ENCODE measurements around the gene ADAM12.

Gene ADAM12

DNA sequence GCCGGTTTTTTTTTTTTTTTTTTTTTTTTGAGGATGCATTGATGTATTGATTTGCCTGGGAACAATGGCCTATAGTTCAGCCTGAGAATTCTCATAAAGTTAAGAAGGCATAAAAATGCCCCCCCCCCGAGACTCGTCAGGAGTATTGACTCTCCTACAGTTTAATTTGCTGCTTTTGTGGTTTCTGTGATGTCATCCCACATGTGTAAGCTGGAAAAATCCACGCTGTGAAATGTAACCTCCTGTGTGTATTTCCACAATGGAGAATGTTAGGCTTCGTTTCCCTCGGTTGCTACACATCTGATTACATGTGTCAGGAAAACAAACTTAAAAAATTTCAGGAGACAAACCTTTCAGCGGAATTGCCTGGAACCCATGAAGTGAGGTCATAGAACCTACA is 374.0 kb downstream of the ADAM12 start:
- FAIRE-seq (no peak), DNase-seq (ENCODE audit: extremely low spot score, insufficient read length, low read depth) (no peak)

DNA sequence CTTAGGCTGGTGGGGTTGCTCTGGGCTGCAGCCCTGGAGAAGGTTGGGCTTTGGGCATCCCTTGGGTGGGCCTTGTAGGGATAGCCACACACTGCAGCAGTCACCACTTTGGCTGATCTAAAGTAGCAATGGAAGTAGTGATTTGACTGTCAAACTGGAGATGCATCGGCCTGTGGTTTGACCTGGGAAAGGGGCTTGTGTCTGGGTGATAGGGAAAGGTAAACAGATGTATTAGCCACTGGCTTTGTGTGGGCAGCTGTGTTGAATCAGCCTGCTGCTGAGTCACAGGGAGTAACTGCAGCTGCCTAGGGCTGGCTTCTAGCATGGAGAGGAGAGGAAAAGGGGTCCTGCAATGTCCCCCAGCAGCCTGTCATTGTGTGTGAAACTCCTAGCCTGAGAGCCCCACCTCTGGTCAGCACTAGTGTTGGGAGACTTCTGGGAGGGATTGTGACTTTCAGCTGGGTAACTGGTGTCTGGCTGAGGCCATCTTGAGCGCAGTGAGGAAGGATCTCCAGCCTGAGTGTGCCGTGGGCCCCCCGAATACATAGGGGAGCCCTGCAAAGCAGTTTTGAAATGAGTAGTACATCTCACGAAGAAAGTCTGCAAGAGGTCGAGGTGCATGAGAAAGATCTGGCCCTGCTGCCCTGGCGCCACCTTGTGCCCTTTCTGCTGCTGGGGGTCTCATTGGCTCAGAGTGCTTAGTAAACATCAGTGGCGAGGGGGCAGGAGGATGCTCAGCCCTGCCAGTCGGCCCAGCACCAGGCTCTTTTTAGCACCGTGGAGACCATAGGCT is 374.6 kb downstream of the ADAM12 start:
- FAIRE-seq (no peak), DNase-seq (ENCODE audit: extremely low spot score, insufficient read length, low read depth) (no peak)

DNA sequence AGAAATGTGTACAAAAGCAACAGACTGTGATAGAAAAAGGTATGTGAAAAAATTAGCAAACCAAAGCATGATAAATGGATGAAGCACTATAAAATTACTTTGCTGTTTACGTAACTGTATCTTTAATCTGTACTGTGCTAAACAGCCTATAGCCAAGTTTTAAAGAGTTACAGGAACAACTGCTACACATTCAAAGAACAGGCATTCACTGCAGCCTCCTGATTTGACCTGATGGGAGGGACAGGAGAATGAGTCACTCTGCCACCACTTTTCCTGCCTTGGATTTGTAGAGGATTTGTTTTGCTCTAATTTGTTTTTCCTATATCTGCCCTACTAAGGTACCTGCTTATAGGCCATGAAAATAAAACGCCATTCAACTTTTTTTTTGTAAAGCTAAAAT is 375.8 kb downstream of the ADAM12 start:
- DNase-seq (ENCODE audit: extremely low spot score, insufficient read length, low read depth) (no peak), FAIRE-seq (no peak)

GRCh38 chr10:126011995-126012394 is 376.3 kb downstream of the ADAM12 start:
- FAIRE-seq, result no peak
- no peak for DNase-seq (ENCODE audit: extremely low spot score, insufficient read length, low read depth)

GRCh38 chr10:126009650-126010049 is 378.6 kb downstream of the ADAM12 start:
- DNase-seq (ENCODE audit: extremely low spot score, insufficient read length, low read depth) (no peak), FAIRE-seq (no peak)

GRCh38 chr10:126006906-126007305 is 381.4 kb downstream of the ADAM12 start:
- no peak for FAIRE-seq
- DNase-seq (ENCODE audit: extremely low spot score, insufficient read length, low read depth), result no peak

- FAIRE-seq (no peak), DNase-seq (ENCODE audit: extremely low spot score, insufficient read length, low read depth) (no peak)
These were observed 382.0 kb downstream of the ADAM12 start for GRCh38 chr10:126006264-126006663.

GRCh38 chr10:126004752-126005151 is 383.5 kb downstream of the ADAM12 start:
- FAIRE-seq, result no peak
- DNase-seq (ENCODE audit: extremely low spot score, insufficient read length, low read depth), result no peak

DNA sequence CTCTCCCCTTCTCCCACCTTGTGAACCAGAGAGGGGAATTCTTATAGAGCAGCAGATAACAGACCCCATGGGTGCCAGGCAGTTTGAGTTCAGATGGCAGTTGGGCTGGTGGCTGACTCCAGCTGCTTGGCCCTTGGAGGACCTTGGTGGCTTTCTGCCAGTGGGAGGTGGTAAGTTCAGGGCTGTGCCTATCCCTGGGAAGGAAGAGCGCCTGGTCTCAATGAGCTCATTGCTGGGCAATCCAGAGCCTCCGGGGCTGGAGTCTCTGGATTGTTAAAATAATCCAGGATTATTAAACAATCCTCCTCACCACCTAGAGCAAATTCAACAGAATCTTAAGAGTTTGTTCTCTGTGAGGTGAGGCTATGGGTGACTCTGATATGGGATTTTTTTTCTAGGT is 386.7 kb downstream of the ADAM12 start:
- FAIRE-seq (no peak), DNase-seq (ENCODE audit: extremely low spot score, insufficient read length, low read depth) (no peak)

DNA sequence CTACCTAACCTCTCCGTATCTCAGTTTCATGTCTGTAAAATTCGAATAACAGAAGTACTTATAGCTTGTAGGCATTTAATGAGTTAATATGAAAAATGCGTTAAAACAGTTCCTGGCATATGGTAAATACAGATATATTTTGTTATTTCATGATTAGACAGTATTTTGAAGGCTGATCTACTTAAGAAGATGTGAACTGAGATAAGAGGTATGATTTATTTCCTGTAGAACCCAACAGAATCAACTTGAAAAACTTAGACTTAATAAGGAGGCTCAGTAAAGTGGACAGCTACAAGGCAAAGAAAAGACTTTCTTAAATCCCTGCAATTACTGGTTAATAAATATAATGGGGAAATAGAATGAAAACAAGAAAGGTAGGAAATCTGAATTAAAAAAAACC is 388.6 kb downstream of the ADAM12 start:
- no peak for FAIRE-seq

DNA sequence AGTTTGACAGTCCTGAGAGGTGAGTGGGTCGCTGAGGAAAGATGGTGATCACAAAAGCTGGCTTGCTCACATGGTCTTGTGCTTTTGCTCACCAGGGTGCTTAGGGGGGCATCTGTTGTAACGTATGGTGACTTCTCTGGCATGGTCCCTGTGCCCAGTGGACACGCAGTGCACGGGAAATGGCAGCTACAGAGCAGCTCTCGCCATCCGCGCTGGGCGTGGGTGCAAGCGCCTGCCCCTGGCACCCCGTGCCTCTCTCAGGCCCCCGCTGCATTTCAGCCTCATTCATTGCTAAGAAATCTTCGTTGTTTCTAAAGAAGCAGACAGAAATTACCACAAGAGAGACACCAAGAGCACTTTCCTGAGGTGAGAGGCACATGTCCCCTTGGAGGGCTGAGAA is 390.7 kb downstream of the ADAM12 start:
- FAIRE-seq, result no peak

More for the DNA sequence above, 388.6 kb downstream of the ADAM12 start:
- no peak for DNase-seq (ENCODE audit: extremely low spot score, insufficient read length, low read depth)

GRCh38 chr10:125995726-125996304 is 392.5 kb downstream of the ADAM12 start:
- DNase-seq (ENCODE audit: extremely low spot score, insufficient read length, low read depth) (no peak), FAIRE-seq (no peak)

More for the DNA sequence above, 390.7 kb downstream of the ADAM12 start:
- no peak for DNase-seq (ENCODE audit: extremely low spot score, insufficient read length, low read depth)

GRCh38 chr10:125994601-125995000 is 393.7 kb downstream of the ADAM12 start:
- FAIRE-seq, result no peak

GRCh38 chr10:125992254-125992653 is 396.0 kb downstream of the ADAM12 start:
- FAIRE-seq (no peak), DNase-seq (ENCODE audit: extremely low spot score, insufficient read length, low read depth) (no peak)

More at GRCh38 chr10:125994601-125995000, 393.7 kb downstream of the ADAM12 start:
- DNase-seq (ENCODE audit: extremely low spot score, insufficient read length, low read depth), result no peak

GRCh38 chr10:125991392-125991791 is 396.9 kb downstream of the ADAM12 start:
- no peak for FAIRE-seq
- DNase-seq (ENCODE audit: extremely low spot score, insufficient read length, low read depth), result no peak

DNA sequence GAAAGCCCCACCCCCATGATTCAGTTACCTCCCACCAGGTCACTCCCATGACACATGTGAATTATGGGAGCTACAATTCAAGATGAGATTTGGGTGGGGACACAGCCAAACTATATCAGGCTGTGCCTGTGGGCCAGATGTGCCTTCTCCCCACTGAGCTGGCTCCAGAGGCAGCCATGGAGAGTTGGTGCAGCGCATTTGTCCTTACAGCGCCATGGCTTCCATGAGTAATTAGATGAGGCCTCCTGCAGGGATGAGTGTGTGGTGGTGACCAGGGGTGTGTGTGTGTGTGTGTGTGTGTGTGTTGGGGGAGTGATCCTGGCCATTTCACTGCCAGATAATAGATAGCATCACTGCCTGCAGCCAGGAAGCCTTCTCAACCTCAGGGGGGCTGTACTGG is 397.3 kb downstream of the ADAM12 start:
- FAIRE-seq, result no peak
- DNase-seq (ENCODE audit: extremely low spot score, insufficient read length, low read depth), result no peak

GRCh38 chr10:125989791-125990190 is 398.5 kb downstream of the ADAM12 start:
- no peak for DNase-seq (ENCODE audit: extremely low spot score, insufficient read length, low read depth)
- FAIRE-seq, result no peak

DNA sequence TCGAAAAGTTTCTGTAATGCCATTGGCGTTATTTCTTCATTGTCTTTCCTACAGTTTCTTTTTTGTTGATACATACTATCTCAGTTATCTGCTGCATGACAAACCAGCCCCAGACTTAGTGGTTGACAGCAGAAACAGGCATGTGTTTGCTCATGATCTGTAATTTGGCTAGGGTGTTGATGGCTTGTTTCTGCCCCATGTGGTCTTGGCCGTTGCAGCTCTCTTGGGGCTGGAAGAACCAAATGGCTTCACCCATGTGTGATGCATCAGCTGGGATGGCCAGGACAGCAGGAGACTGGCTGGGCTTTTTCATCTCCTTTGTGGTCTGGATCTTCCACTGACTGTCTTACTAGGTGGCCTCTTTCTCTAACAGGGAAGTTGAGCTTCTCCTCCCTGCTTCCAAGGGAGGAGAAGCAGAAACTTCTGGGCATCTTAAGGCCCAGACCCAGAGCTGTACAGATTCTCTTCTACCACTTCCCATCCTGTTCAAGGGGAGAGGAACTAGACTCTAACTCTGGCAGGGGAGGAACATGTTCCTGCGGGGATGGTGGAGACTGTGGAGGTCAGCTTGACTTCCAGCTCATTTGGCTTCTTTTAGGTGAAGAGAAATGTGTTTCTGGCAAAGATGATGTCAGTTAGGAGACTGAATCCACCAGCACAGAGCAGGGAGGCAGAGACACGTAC is 402.6 kb downstream of the ADAM12 start:
- DNase-seq (ENCODE audit: extremely low spot score, insufficient read length, low read depth), result no peak
- FAIRE-seq, result no peak

GRCh38 chr10:125984865-125985495 is 403.3 kb downstream of the ADAM12 start:
- no peak for DNase-seq (ENCODE audit: extremely low spot score, insufficient read length, low read depth)
- FAIRE-seq, result no peak

- FAIRE-seq (no peak), DNase-seq (ENCODE audit: extremely low spot score, insufficient read length, low read depth) (no peak)
These were observed 403.9 kb downstream of the ADAM12 start for GRCh38 chr10:125984346-125984745.

DNA sequence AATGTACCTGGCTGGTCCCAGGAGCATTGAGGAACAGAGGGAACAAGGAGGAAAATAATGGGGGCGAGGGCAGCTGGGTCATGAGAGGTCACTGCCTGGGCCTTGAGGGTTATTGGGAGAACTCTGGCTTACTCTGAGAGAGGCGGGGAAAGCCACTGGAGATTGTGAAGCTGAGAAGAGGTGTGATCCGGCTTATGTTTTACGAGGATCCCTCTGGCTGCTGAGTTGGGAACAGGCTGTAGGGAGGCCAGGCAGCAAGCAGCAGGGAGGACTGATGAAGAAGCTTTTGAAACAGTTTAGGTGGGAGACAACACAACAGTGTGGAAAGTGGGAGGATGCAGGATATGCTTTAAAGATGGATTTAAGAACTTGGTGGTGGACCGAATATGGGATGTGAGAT is 404.6 kb downstream of the ADAM12 start:
- FAIRE-seq, result no peak

More for the DNA sequence above, 404.6 kb downstream of the ADAM12 start:
- no peak for DNase-seq (ENCODE audit: extremely low spot score, insufficient read length, low read depth)

Measured in GM18507 (cell line).